ENCODE measurements around the gene GDPD3.
A peak's percentile ranks its signal among the peaks of the same experiment; 100 is the strongest.

Gene GDPD3

DNA sequence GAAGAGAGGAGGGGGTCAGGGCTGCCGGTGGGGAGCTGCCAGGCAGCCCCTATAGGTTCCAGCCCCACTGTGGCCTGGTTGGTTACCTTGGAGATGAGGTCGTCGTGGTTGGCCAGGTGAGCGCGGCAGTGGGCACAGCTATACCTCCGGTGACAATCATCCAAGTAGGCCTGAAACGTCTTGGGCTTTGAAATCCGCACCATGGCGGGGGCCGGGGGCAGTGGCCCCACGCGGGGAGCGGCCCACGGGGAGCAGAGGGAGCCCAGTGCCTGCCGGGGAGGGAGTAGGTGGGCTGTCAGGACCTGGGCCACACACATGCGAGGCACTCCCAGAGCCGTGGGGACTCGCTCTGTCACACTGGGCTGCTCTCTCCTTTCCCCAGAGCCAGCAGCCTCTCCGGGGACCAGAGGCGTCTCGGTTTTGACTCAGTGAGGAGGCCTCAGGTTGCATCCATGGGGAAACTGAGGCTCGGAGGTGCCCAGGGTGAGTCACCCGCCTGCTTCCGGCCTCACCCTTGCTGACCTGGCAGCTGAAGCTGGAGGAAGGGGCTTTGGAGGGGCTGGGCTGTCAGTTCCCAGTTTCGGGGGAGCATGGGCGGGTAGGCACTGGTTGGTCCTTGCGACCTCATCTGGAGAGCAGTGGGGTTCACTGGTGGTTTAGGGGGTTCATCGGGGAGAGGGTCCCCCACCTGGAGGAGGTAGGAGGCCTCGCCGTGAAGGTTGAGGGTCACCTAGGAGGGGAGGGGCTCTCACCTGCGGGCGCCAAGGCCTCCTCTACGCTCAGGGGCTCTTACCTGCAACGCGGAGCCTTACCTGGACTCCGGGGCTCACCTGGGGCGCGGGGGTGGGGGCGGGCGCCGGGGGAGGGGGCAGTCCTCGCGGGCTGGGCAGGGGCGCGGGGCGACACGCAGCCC, 17.9 kb downstream of the GDPD3 start:
- H3K9me3 ChIP-seq, result peaks cover 8% of the 10 kb centered on the region; the same call in 1 of the 2 replicates
- H3K4me1 ChIP-seq, result peaks cover 9% of the 10 kb centered on the region
- no peak for DNase-seq
- no peaks in the 10 kb centered on the region for H3K36me3 ChIP-seq
- H3K4me3 ChIP-seq (ENCODE audit: low read depth, low read length), result peak overlapping the region; percentile 41
- TF ChIP-seq, protein P1, sequence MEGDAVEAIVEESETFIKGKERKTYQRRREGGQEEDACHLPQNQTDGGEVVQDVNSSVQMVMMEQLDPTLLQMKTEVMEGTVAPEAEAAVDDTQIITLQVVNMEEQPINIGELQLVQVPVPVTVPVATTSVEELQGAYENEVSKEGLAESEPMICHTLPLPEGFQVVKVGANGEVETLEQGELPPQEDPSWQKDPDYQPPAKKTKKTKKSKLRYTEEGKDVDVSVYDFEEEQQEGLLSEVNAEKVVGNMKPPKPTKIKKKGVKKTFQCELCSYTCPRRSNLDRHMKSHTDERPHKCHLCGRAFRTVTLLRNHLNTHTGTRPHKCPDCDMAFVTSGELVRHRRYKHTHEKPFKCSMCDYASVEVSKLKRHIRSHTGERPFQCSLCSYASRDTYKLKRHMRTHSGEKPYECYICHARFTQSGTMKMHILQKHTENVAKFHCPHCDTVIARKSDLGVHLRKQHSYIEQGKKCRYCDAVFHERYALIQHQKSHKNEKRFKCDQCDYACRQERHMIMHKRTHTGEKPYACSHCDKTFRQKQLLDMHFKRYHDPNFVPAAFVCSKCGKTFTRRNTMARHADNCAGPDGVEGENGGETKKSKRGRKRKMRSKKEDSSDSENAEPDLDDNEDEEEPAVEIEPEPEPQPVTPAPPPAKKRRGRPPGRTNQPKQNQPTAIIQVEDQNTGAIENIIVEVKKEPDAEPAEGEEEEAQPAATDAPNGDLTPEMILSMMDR (IDR thresholded peaks at IDR 0.05; ENCODE audit: low read depth, low read length), result no peak
- H3K27me3 ChIP-seq, result no peaks in the 10 kb centered on the region

DNA sequence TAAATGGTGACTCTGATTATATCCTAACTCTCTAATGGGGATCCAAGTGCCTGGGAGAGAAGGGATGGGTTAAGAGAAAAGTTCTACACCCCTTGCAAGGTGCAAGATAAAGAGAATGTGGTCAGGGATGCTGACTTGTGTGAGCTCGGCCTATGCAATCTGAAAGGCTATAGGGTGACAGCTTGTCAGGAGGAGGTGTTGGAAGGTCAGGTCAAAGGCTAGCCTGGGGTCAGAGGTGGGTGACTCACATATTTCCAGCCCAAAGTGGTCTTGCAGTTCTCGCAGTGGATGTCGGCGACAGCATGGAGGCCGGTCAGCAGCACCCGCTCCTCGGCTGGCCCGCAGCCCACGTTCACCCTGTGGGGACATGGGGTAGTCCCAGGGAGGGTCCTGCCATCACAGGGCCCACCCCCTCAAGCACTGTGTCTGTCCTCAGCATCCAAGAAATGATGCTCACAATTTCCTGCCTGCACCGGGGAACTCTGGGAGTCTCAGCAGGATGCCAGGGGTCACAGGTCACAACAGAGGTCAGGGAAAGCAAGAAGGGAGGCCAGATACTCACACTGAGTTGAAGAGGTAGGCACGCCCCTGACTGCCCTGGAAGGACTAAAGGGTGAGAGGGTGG, 18.7 kb downstream of the GDPD3 start:
- H3K4me1 ChIP-seq, result peaks cover 9% of the 10 kb centered on the region
- H3K4me3 ChIP-seq (ENCODE audit: low read depth, low read length), result no peak overlapping the region
- peaks cover 8% of the 10 kb centered on the region; the same call in 1 of the 2 replicates for H3K9me3 ChIP-seq
- H3K27me3 ChIP-seq, result no peaks in the 10 kb centered on the region
- TF ChIP-seq, protein P1 (IDR thresholded peaks at IDR 0.05; ENCODE audit: low read depth, low read length), result no peak
- H3K36me3 ChIP-seq, result no peaks in the 10 kb centered on the region
- no peak for DNase-seq

DNA sequence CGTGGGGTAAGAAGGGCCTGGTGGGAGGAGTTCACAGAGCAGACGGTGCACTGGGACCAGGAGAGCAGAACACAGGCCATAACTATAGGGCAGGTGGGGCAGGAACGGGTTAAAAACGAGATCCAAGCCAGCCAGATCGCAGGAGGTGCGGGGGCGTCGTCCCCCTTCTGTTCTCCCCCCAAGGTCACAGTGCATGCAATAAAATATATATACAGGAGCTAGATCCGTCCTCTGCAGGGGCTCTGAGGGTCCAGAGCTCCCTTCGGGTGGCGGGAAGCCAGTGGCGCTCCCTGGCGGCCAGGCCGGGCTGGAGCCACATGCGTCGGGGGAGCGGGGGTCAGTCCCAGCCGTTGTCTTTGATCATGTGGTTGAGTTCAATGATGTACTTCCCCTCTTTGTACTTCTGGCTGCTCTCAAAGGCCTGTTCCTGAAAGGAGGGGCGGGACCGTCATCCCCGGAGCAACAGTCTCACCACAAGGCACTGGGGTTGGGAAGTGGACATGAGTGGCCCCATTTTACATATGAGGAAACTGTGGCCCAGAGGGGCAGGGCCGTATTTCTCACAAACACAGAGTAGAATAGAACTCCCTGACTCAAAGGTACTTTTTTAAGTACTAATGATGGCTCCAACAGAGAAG, 20.8 kb downstream of the GDPD3 start:
- H3K4me3 ChIP-seq (ENCODE audit: low read depth, low read length), result peak overlapping the region; percentile 87
- peaks cover 8% of the 10 kb centered on the region; the same call in 1 of the 2 replicates for H3K9me3 ChIP-seq
- DNase-seq, result peak; percentile 88
- H3K36me3 ChIP-seq, result no peaks in the 10 kb centered on the region
- TF ChIP-seq, protein P1 (IDR thresholded peaks at IDR 0.05; ENCODE audit: low read depth, low read length), result peak; percentile 85
- H3K4me1 ChIP-seq, result peaks cover 9% of the 10 kb centered on the region
- H3K27me3 ChIP-seq, result no peaks in the 10 kb centered on the region

DNA sequence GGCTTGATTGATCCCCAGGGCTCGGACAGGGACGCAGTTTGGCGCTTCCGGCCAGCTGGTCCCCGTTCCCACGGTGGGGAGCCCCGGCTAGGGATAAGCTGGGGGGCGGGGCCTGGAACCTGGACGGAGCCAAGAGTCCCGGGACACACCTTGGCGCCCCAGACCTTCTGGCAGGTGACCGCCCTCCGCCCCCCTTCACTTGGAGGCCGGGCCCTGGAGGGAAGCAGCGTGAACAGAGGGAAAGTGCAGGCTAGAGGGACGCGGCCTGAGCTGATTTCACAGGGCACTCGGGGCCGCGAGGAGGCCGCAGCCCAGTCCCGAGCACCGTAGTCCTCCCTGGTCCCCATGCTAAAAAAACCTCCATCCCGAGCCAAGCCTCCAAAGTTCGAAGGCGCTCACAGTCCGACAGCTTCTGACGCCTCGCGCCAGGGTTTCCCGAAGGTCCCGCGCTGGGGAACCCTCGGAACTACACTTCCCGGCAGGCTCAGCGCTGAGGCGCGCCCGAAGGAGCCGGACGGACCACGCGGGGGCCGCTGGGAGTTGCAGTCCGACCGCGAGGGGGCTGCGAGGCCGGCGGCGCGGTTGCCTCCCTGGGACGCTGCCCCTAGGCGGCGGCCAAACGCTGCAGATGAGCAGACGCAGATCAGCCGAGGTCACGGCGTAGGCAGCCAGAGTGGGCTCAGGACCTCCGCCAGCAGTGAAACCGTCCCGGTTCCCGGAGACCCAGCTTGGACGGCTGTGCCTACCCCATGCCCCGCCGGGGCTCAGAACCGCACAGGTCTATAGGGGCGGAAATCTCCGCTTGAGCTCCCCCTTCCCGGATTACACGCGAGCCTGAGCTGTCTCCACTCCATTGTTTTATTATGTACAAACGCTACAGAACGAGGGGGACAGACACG, 21.6 kb downstream of the GDPD3 start, which contains the start of gene TBX6:
TSS of gene TBX6 (minus strand) at position 451 of the 899 bp plus-strand sequence. CDS start 731 bp downstream, outside the sequence.
- DNase-seq, result peak; percentile 97
- peaks cover 4% of the 10 kb centered on the region; the same call in 1 of the 2 replicates for H3K9me3 ChIP-seq
- H3K4me3 ChIP-seq (ENCODE audit: low read depth, low read length), result peak within 1 kb of the TSS; percentile 87
- peaks cover 4% of the 10 kb centered on the region for H3K36me3 ChIP-seq
- TF ChIP-seq, protein P1 (IDR thresholded peaks at IDR 0.05; ENCODE audit: low read depth, low read length), result peak; percentile 66
- H3K27me3 ChIP-seq, result no peaks in the 10 kb centered on the region
- peaks cover 9% of the 10 kb centered on the region for H3K4me1 ChIP-seq

DNA sequence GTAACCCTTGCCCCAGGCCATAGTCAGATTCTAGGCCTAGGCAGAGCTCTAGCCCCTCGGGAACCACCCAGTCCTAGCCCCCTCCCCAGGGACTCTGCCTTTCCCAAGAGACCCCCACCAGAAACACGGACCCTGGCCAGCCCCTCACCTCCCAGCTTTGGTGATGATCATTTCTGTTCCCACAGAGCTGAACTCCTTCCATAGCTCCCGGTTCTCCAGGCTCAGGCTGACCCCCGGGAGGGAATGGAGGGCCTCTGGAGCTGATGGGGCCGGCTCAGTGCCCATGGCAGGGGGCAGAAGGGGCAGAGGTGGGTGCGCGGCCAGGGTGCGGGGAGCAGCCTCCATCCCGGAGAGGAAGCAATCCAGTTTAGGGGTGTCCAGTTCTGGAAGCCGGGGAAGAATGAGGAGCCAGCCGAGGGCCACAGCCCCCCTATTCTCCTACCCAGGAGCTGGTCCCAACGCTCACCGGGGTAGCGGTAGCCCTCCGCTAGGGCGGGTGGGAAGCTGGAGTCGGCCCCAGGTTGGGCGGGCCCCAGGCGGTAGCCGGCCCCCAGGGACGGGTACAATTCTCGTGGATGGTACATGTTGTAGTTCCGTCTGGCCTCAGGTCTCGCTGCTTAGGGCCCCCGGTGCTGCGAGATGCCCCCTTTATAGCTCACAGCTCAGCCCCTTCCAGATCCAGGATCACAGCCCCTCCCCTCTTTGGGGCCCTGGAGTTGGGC, 22.6 kb downstream of the GDPD3 start:
- DNase-seq, result peak; percentile 23
- no peaks in the 10 kb centered on the region for H3K9me3 ChIP-seq
- peak overlapping the region; percentile 87 for H3K4me3 ChIP-seq (ENCODE audit: low read depth, low read length)
- TF ChIP-seq, protein P1 (IDR thresholded peaks at IDR 0.05; ENCODE audit: low read depth, low read length), result no peak
- no peaks in the 10 kb centered on the region for H3K27me3 ChIP-seq
- peaks cover 5% of the 10 kb centered on the region for H3K4me1 ChIP-seq
- H3K36me3 ChIP-seq, result peaks cover 4% of the 10 kb centered on the region
